B cell (primary cell): ENCODE data around the gene PLEKHM2. TPM values are rescaled to one million over a fixed set of nuclear protein-coding genes. Genes with fewer than 3 reads are reported as not detected.

Source experiments
- ATAC-seq: fragments of 200-7000 bp; cut with Tn5 transposase; one replicate; pipeline ENCODE4 v1.10.0; 2021; ENCODE audit warnings: low read depth, mild to moderate bottlenecking, moderate number of reproducible peaks, moderate library complexity
- CTCF ChIA-PET: fragments of 350-600 bp; sonication (Branson Sonifier 250); formaldehyde crosslinking; loops from one replicate; lab custom pipeline; 2021; ENCODE audit warnings: antibody characterized with exemption, inconsistent platforms; lab: Charles Lee
- POLR2A ChIA-PET: fragments of 350-600 bp; sonication (Branson Sonifier 250); formaldehyde crosslinking; loops from one replicate; lab custom pipeline; 2021; ENCODE audit warnings: antibody characterized with exemption; lab: Charles Lee
- DNase-seq: peaks from one replicate; pipeline ENCODE4 v3.0.0; 2013
- H2AFZ ChIP-seq: 2 replicates; pipeline ENCODE4 v1.6.1; 2012; ENCODE audit warnings: mild to moderate bottlenecking, low read depth, low read length; ENCODE audit not compliant: insufficient read depth, poor library complexity, severe bottlenecking
- H3K27ac ChIP-seq, 2 donors: 1 replicate in 1 of 2; 2 replicates in 1 of 2; pipeline ENCODE4 v1.5.1; 2012 to 2013; ENCODE audit warnings: low read length in 2 of 2, mild to moderate bottlenecking in 2 of 2, moderate library complexity in 1 of 2
- H3K27me3 ChIP-seq, 4 experiments: fragments of 200-600 bp in 1 of 4; sonication (generic) in 1 of 4; replicated peaks in 1 of 4; 1 replicate in 2 of 4; 2 replicates in 2 of 4; pipeline versions ENCODE4 v1.6.1 to v1.7.0; 2013 to 2016; ENCODE audit warnings: low read length in 3 of 4, mild to moderate bottlenecking in 2 of 4, mixed read lengths in 1 of 4, moderate library complexity in 1 of 4; ENCODE audit not compliant: insufficient read depth in 4 of 4, control insufficient read depth in 3 of 4; ENCODE audit errors: control extremely low read depth in 1 of 4
- H3K36me3 ChIP-seq, 2 experiments: replicated peaks in 1 of 2; 1 replicate in 1 of 2; 2 replicates in 1 of 2; pipeline versions ENCODE4 v1.6.1 to v1.7.1; 2013; ENCODE audit warnings: low read length in 1 of 2; ENCODE audit not compliant: insufficient read depth in 2 of 2, control insufficient read depth in 1 of 2; ENCODE audit errors: control extremely low read depth in 1 of 2, extremely low read depth in 1 of 2
- H3K4me1 ChIP-seq, 2 donors: fragments of 200-600 bp in 1 of 2; sonication (generic) in 1 of 2; 1 replicate in 1 of 2; 2 replicates in 1 of 2; pipeline versions ENCODE4 v1.5.1 to v1.6.1; 2013 to 2017; ENCODE audit warnings: low read length in 2 of 2; ENCODE audit not compliant: control insufficient read depth in 2 of 2, insufficient read depth in 2 of 2
- H3K4me2 ChIP-seq: replicated peaks from 2 replicates; pipeline ENCODE3; 2012; ENCODE audit warnings: mild to moderate bottlenecking, low read depth, low read length; ENCODE audit not compliant: poor library complexity, severe bottlenecking
- H3K4me3 ChIP-seq, 5 experiments: fragments of 200-600 bp in 1 of 5; sonication (generic) in 1 of 5; 1 replicate in 3 of 5; 2 replicates in 2 of 5; pipeline versions ENCODE4 v1.5.1 to v1.7.0; 2011 to 2016; ENCODE audit warnings: low read length in 4 of 5, mild to moderate bottlenecking in 4 of 5, low read depth in 2 of 5, control low read depth in 1 of 5, moderate library complexity in 1 of 5; ENCODE audit not compliant: insufficient read depth in 1 of 5; ENCODE audit errors: control extremely low read depth in 1 of 5, extremely low read depth in 1 of 5
- H3K79me2 ChIP-seq: fragments of 200-600 bp; sonication (generic); one replicate; pipeline ENCODE4 v1.6.0; 2016; ENCODE audit warnings: low read length; ENCODE audit not compliant: control insufficient read depth, insufficient read depth
- H3K9ac ChIP-seq: fragments of 200-600 bp; sonication (generic); 2 replicates; pipeline ENCODE4 v1.6.1; 2017; ENCODE audit warnings: mild to moderate bottlenecking, low read length, moderate library complexity
- H3K9me3 ChIP-seq, 3 donors: one replicate each; pipeline versions ENCODE4 v1.6.1 to v1.7.1; 2013; ENCODE audit warnings: low read length in 2 of 3; ENCODE audit not compliant: control insufficient read depth in 2 of 3, insufficient read depth in 1 of 3; ENCODE audit errors: control extremely low read depth in 1 of 3
- H4K20me1 ChIP-seq: 2 replicates; pipeline ENCODE4 v1.6.0; 2012; ENCODE audit warnings: mild to moderate bottlenecking, low read length; ENCODE audit not compliant: insufficient read depth, control insufficient read depth, poor library complexity, severe bottlenecking
- H3K27ac Mint-ChIP-seq: one replicate; pipeline ENCODE4 v1.8.0; 2021; ENCODE audit warnings: mixed read lengths
- H3K27me3 Mint-ChIP-seq: one replicate; pipeline ENCODE4 v1.8.0; 2021; ENCODE audit warnings: mixed read lengths
- H3K4me1 Mint-ChIP-seq: one replicate; pipeline ENCODE4 v1.8.0; 2021; ENCODE audit warnings: mixed read lengths
- H3K4me3 Mint-ChIP-seq: one replicate; pipeline ENCODE4 v1.8.0; 2021; ENCODE audit warnings: mixed read lengths
- H3K9me3 Mint-ChIP-seq: one replicate; pipeline ENCODE4 v1.8.0; 2022; ENCODE audit warnings: mixed read lengths; ENCODE audit not compliant: insufficient read depth
- CTCF ChIP-seq: fragments of 200-600 bp; IDR thresholded peaks from one replicate; pipeline ENCODE4 v1.8.0; 2022; ENCODE audit warnings: antibody characterized with exemption, mild to moderate bottlenecking
- EZH2 ChIP-seq: IDR thresholded peaks from 2 replicates; pipeline ENCODE4 v1.6.1; 2012; ENCODE audit warnings: borderline replicate concordance, low read depth, mild to moderate bottlenecking, moderate library complexity, low read length; ENCODE audit not compliant: insufficient read depth, poor library complexity, severe bottlenecking
- WGBS: methylation state at CpG from one replicate; pipeline ENCODE4 v1.1.5; 2013; ENCODE audit warnings: missing lambda C conversion rate; ENCODE audit not compliant: insufficient coverage; 5-methylcytosine and 5-hydroxymethylcytosine counted together
- intact Hi-C: fragments of 100-400 bp; cut with micrococcal nuclease; formaldehyde crosslinking; loops from one replicate; pipeline ENCODE4 v1.10.0; 2022
- polyA plus RNA-seq: library from polyadenylated mRNA; depleted of rRNA; stranded (reverse); fragments of >200 nt; gene quantifications from 2 replicates; pipeline ENCODE4 v1.2.3, GENCODE V29; 2012
- total RNA-seq, 2 donors: library from RNA; stranded (reverse); fragments of 120-200 nt in 1 of 2; gene quantifications; 1 replicate in 1 of 2; 2 replicates in 1 of 2; pipeline versions ENCODE4 v1.2.3 to v1.2.4, GENCODE V29; 2013 to 2022

Gene PLEKHM2
- total and polyA plus RNA-seq, 2 donors (not counting 1 experiment from before 2014, with no cell fraction given) = 99.7 to 120 TPM

DNA sequence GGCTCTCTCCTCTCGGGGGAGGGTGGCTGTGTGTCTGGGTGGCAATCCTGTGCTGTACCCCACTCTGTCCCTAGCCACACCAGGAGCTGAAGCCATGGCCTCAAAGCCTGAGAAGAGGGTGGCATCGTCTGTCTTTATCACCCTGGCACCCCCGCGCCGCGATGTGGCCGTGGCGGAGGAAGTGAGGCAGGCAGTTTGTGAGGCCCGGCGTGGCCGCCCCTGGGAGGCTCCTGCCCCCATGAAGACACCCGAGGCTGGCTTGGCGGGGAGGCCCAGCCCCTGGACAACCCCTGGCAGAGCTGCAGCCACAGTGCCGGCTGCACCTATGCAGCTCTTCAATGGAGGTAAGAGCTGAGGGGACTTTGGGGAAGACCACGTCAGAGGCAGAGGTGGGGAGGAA lies 80.8 kb downstream of the PLEKHM2 start:
- ChIA-PET CTCF (no interaction called here), POLR2A (no interaction called here)
- no peak for TF ChIP-seq CTCF
- TF ChIP-seq EZH2 = no peak
- intact Hi-C loops = no loop called here
- Histone ChIP-seq H3K9ac (no peak overlapping the region), H2AFZ (no peak overlapping the region), H3K27ac (no peak overlapping the region), H3K4me2 (no peak overlapping the region), H3K9me3 (no peaks in the 10 kb centered on the region), H3K36me3 (no peaks in the 10 kb centered on the region), H3K27me3 (peaks cover 0 to 14% (median 4%) of the 10 kb centered on the region in 4 experiments), H3K4me1 (no peaks in the 10 kb centered on the region), H3K4me3 (no peak overlapping the region), H4K20me1 (no peaks in the 10 kb centered on the region), H3K79me2 (no peaks in the 10 kb centered on the region)
- Mint-ChIP-seq H3K4me3 (no peak overlapping the region), H3K27me3 (peaks cover 31% of the 10 kb centered on the region), H3K27ac (no peak overlapping the region), H3K4me1 (no peaks in the 10 kb centered on the region), H3K9me3 (no peaks in the 10 kb centered on the region)
- DNase-seq (no peak), ATAC-seq (no peak)
- 87% methylated on average over 13 of the region's 15 CpGs for WGBS

DNA sequence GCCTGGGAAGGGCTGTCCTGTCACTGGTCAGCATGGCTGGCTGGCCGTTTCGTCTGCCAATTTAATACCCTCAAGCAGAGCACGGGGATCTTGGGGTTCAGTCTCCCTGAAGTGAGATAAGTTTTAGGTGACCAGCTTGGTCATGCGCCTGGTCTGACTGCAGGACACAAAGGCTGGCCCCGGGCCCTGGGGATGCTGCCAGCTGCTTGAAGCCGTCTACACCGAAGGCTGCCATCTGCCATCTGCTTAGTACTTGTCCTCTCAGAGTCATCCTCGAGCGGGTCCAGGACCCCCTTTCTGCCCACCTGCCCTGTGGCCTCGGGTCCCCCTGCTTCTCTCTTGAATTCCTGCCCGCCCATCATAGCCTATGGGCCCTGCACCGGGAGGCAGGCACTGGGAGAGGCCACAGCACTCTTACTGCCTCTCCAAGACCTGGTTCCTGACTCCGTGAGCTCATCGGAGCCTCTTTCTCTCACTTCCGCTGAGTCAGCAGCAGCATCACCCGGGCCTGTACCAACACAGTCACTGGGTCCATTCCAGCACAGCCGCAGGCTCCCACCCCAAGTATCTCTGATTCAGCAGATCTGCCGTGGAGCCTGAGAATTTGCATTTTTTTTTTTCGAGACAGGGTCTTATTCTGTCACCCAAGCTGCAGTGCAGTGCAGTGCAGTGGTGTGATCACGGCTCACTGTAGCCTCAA lies 81.5 kb downstream of the PLEKHM2 start:
- H3K9me3 ChIP-seq = no peaks in the 10 kb centered on the region
- H3K27ac ChIP-seq = no peak overlapping the region
- H3K27me3 ChIP-seq = peaks cover 0 to 9% (median 1%) of the 10 kb centered on the region in 4 experiments
- Mint-ChIP-seq H3K27ac (no peak overlapping the region), H3K9me3 (no peaks in the 10 kb centered on the region), H3K4me3 (no peak overlapping the region), H3K4me1 (no peaks in the 10 kb centered on the region), H3K27me3 (peaks cover 33% of the 10 kb centered on the region)
- ChIA-PET CTCF (no interaction called here), POLR2A (no interaction called here)
- no peak overlapping the region for H2AFZ ChIP-seq
- WGBS = 88% methylated on average over 19 of the region's 20 CpGs
- intact Hi-C loops = no loop called here
- H3K36me3 ChIP-seq = no peaks in the 10 kb centered on the region
- no peak for TF ChIP-seq EZH2
- no peak for TF ChIP-seq CTCF
- no peak for ATAC-seq
- H3K9ac ChIP-seq = no peak overlapping the region
- H4K20me1 ChIP-seq = no peaks in the 10 kb centered on the region
- DNase-seq = no peak
- no peak overlapping the region for H3K4me2 ChIP-seq
- H3K79me2 ChIP-seq = no peaks in the 10 kb centered on the region
- no peak overlapping the region for H3K4me3 ChIP-seq
- H3K4me1 ChIP-seq = no peaks in the 10 kb centered on the region
